Endothelial cell of umbilical vein (primary cell): ENCODE data around the gene PRDM2. TPM values are rescaled to one million over a fixed set of nuclear protein-coding genes. Genes with fewer than 3 reads are reported as not detected.

Experiments
- BruUV-seq: library from RNA; stranded (reverse); fragments of 400-500 nt; replicated peaks from 2 replicates; lab custom pipeline; 2021; lab: Mats Ljungman, UMichigan
- CTCF ChIA-PET: fragments of 300-600, 350-600 bp; sonication (Branson Sonifier 250); formaldehyde crosslinking; loops from one replicate; lab custom pipeline; 2021; ENCODE audit warnings: antibody characterized with exemption, inconsistent platforms; lab: Charles Lee
- POLR2A ChIA-PET: fragments of 300-600, 350-600 bp; sonication (Branson Sonifier 250); formaldehyde crosslinking; loops from one replicate; lab custom pipeline; 2021; ENCODE audit warnings: antibody characterized with exemption, inconsistent platforms; lab: Charles Lee
- DNase-seq: peaks from one replicate; pipeline ENCODE4 v3.0.0-alpha.2; 2011; ENCODE audit warnings: low read depth, low spot score
- FAIRE-seq: peaks from 2 replicates; lab custom pipeline; 2011; peaks lifted over from hg19 to GRCh38; lab: Jason Lieb, UNC
- H2AFZ ChIP-seq: 2 replicates; pipeline ENCODE4 v1.6.0; 2012; ENCODE audit warnings: low read depth, low read length, control low read depth, inconsistent platforms
- H3K27ac ChIP-seq: 2 replicates; pipeline ENCODE4 v1.5.1; 2011; ENCODE audit warnings: low read depth, mild to moderate bottlenecking, control low read depth, low read length, moderate library complexity; ENCODE audit not compliant: insufficient read depth
- H3K27me3 ChIP-seq, 2 experiments: 2 replicates each; pipeline versions ENCODE4 v1.6.0 to v1.6.1; 2011; ENCODE audit warnings: low read length in 2 of 2, mixed read lengths in 1 of 2; ENCODE audit not compliant: control insufficient read depth in 2 of 2, insufficient read depth in 2 of 2
- H3K36me3 ChIP-seq, 2 experiments: 2 replicates in 1 of 2; 3 replicates in 1 of 2; pipeline ENCODE4 v1.5.1; 2011; ENCODE audit warnings: low read length in 2 of 2, mild to moderate bottlenecking in 1 of 2, moderate library complexity in 1 of 2; ENCODE audit not compliant: control insufficient read depth in 2 of 2, insufficient read depth in 2 of 2; ENCODE audit errors: extremely low read depth in 1 of 2
- H3K4me1 ChIP-seq: 3 replicates; pipeline ENCODE4 v1.5.1; 2011; ENCODE audit warnings: mild to moderate bottlenecking, low read length; ENCODE audit not compliant: control insufficient read depth, insufficient read depth; ENCODE audit errors: extremely low read depth
- H3K4me2 ChIP-seq: 2 replicates; pipeline ENCODE4 v1.6.1; 2011; ENCODE audit warnings: low read length, control low read depth, mixed read lengths; ENCODE audit not compliant: insufficient read depth
- H3K4me3 ChIP-seq, 3 experiments: fragments of 200-600 bp in 1 of 3; sonication (generic), shearing (Covaris generic) in 1 of 3; replicated peaks in 1 of 3; 2 replicates each; pipeline ENCODE4 v1.5.1; 2011 to 2016; ENCODE audit warnings: control low read depth in 3 of 3, low read length in 3 of 3, mild to moderate bottlenecking in 2 of 3, inconsistent platforms in 1 of 3, low read depth in 1 of 3, moderate library complexity in 1 of 3; ENCODE audit not compliant: insufficient read depth in 1 of 3
- H3K79me2 ChIP-seq: 2 replicates; pipeline ENCODE4 v1.6.0; 2012; ENCODE audit warnings: low read length, inconsistent platforms; ENCODE audit not compliant: control insufficient read depth, insufficient read depth
- H3K9ac ChIP-seq: replicated peaks from 2 replicates; pipeline ENCODE3; 2011; ENCODE audit warnings: low read length, control low read depth; ENCODE audit not compliant: insufficient read depth; ENCODE audit errors: extremely low read depth
- H3K9me1 ChIP-seq: replicated peaks from 3 replicates; pipeline ENCODE4 v1.6.0; 2011; ENCODE audit warnings: mild to moderate bottlenecking, low read length; ENCODE audit not compliant: control insufficient read depth, insufficient read depth; ENCODE audit errors: extremely low read depth
- H3K9me3 ChIP-seq: replicated peaks from 2 replicates; pipeline ENCODE4 v1.5.1; 2012; ENCODE audit warnings: low read length, inconsistent platforms; ENCODE audit not compliant: control insufficient read depth, insufficient read depth
- H4K20me1 ChIP-seq: replicated peaks from 2 replicates; pipeline ENCODE3; 2011; ENCODE audit warnings: mild to moderate bottlenecking, low read length; ENCODE audit not compliant: control insufficient read depth, insufficient read depth; ENCODE audit errors: extremely low read depth
- EZH2 ChIP-seq: IDR thresholded peaks from 2 replicates; pipeline ENCODE4 v1.6.1; 2012; ENCODE audit warnings: borderline replicate concordance, low read depth, mild to moderate bottlenecking, moderate library complexity, low read length, inconsistent platforms; ENCODE audit not compliant: severe bottlenecking
- FOS ChIP-seq: IDR thresholded peaks from 2 replicates; pipeline ENCODE4 v1.6.1; 2011; ENCODE audit warnings: mild to moderate bottlenecking, low read length, moderate library complexity, borderline replicate concordance; ENCODE audit not compliant: insufficient read depth
- GATA2 ChIP-seq: IDR thresholded peaks from 2 replicates; pipeline ENCODE4 v1.7.0; 2011; ENCODE audit warnings: low read depth, mild to moderate bottlenecking, moderate library complexity, mixed read lengths, low read length; ENCODE audit not compliant: insufficient read length, insufficient read depth
- JUN ChIP-seq: IDR thresholded peaks from 2 replicates; pipeline ENCODE4 v1.6.1; 2011; ENCODE audit warnings: borderline replicate concordance, low read depth; ENCODE audit not compliant: insufficient read length, insufficient read depth
- MAX ChIP-seq: IDR thresholded peaks from 2 replicates; pipeline ENCODE4 v1.6.1; 2011; ENCODE audit not compliant: insufficient read depth, insufficient read length
- MYC ChIP-seq: IDR thresholded peaks from one replicate; pipeline ENCODE4 v1.6.1; 2011; ENCODE audit warnings: mild to moderate bottlenecking, low read depth, low read length
- POLR2A ChIP-seq: IDR thresholded peaks from 2 replicates; pipeline ENCODE4 v1.6.1; 2012; ENCODE audit warnings: low read depth, mild to moderate bottlenecking, control low read depth, low read length
- POLR2AphosphoS5 ChIP-seq: IDR thresholded peaks from 2 replicates; pipeline ENCODE4 v1.6.1; 2012; ENCODE audit warnings: low read depth, mild to moderate bottlenecking, control low read depth, low read length, moderate library complexity; ENCODE audit not compliant: insufficient read depth
- dilution Hi-C: fragments of 300-500 bp; cut with MboI; formaldehyde crosslinking; loops from one replicate; pipeline ENCODE4 v1.15.0; 2019; ENCODE audit warnings: low sequenced_read_pairs; ENCODE audit not compliant: extremely low pct_ligation_motif_present
- intact Hi-C: fragments of 100-400 bp; cut with micrococcal nuclease; formaldehyde crosslinking; loops from one replicate; pipeline ENCODE4 v1.10.0; 2022
- polyA plus RNA-seq, 4 experiments: library from polyadenylated mRNA; depleted of rRNA in 3 of 4; stranded (reverse) in 3 of 4; unstranded in 1 of 4; fragments of >200 nt; gene quantifications; 2 replicates each; pipeline versions ENCODE4 v1.2.1 to v1.2.3, GENCODE V29; 2011 to 2012; ENCODE audit warnings: missing spikeins in 1 of 4
- total RNA-seq: library from RNA; stranded (reverse); gene quantifications from 2 replicates; pipeline ENCODE4 v1.2.3, GENCODE V29; 2021
- TF ChIP-seq, protein P1 (sequence below), 2 donors: IDR thresholded peaks; 1 replicate in 1 of 2; 2 replicates in 1 of 2; pipeline ENCODE4 v1.5.1; 2011; ENCODE audit warnings: low read length in 2 of 2, mild to moderate bottlenecking in 2 of 2, moderate library complexity in 2 of 2, control low read depth in 1 of 2, inconsistent platforms in 1 of 2, low read depth in 1 of 2; ENCODE audit not compliant: insufficient read depth in 1 of 2; ENCODE audit errors: extremely low read depth in 1 of 2

The PRDM2 gene
- total and polyA plus RNA-seq, 2 donors (not counting 3 experiments of a cell fraction or from before 2014, with no cell fraction given), result 11.3 to 35.7 TPM

DNA sequence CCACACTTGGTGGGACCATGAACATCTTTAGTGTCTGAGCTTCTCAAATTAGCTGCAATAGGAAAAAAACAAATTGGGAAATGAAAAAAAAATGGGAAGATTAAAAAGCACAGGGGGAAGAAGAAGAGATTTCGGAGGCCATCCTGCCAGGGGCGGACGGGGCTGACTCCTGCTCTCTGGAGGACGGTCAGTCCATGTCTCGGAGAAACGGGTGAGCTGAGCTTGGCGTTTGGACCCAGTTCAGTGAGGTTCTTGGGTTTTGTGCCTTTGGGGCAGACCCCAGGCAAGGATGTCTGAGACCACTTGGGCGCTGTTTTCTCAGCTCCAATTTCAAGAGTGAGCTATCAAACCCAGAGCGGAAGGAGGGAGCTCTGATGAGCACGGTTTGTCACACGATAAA is 123.9 kb downstream of the PRDM2 start:
- dilution Hi-C loops (no loop called here), intact Hi-C loops (no loop called here)

More for the DNA sequence above, 123.9 kb downstream of the PRDM2 start:
- TF ChIP-seq GATA2 (no peak), POLR2A (no peak), POLR2AphosphoS5 (no peak), MAX (no peak), FOS (no peak), EZH2 (no peak), MYC (no peak), JUN (no peak)
- TF ChIP-seq, protein P1, sequence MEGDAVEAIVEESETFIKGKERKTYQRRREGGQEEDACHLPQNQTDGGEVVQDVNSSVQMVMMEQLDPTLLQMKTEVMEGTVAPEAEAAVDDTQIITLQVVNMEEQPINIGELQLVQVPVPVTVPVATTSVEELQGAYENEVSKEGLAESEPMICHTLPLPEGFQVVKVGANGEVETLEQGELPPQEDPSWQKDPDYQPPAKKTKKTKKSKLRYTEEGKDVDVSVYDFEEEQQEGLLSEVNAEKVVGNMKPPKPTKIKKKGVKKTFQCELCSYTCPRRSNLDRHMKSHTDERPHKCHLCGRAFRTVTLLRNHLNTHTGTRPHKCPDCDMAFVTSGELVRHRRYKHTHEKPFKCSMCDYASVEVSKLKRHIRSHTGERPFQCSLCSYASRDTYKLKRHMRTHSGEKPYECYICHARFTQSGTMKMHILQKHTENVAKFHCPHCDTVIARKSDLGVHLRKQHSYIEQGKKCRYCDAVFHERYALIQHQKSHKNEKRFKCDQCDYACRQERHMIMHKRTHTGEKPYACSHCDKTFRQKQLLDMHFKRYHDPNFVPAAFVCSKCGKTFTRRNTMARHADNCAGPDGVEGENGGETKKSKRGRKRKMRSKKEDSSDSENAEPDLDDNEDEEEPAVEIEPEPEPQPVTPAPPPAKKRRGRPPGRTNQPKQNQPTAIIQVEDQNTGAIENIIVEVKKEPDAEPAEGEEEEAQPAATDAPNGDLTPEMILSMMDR (IDR thresholded peaks at IDR 0.05; ENCODE audit: extremely low read depth in 1 of 2, insufficient read depth in 1 of 2, low read depth in 1 of 2, low read length in 2 of 2), result no peak
- H3K27me3 ChIP-seq, result no peaks in the 10 kb centered on the region
- H3K4me3 ChIP-seq, result no peak overlapping the region
- H3K36me3 ChIP-seq, result no peaks in the 10 kb centered on the region
- H4K20me1 ChIP-seq, result no peaks in the 10 kb centered on the region
- POLR2A ChIA-PET, result no interaction called here
- no peaks in the 10 kb centered on the region for H3K4me1 ChIP-seq
- H3K9me3 ChIP-seq, result no peaks in the 10 kb centered on the region
- no peak overlapping the region for H2AFZ ChIP-seq
- H3K4me2 ChIP-seq, result no peak overlapping the region
- CTCF ChIA-PET, result no interaction called here
- no peak for DNase-seq
- no peak overlapping the region for H3K27ac ChIP-seq
- no peak overlapping the region for H3K9ac ChIP-seq
- no peaks in the 10 kb centered on the region for H3K9me1 ChIP-seq
- no peak for FAIRE-seq
- no peaks in the 10 kb centered on the region for H3K79me2 ChIP-seq
- no TSS peak for BruUV-seq
